Measurements from ENCODE around the gene ZNF567. TPM values are rescaled to one million over a fixed set of nuclear protein-coding genes. Genes with fewer than 3 reads are reported as not detected.
"Not testable (repeated sequence)": the region's sequence is repeated elsewhere in the genome, so short reads cannot be mapped to it uniquely, and the experiment has no call there.

ZNF567 gene
- total RNA-seq, 3 donors from 2014 or later, result 2.9 to 8.3 (median 3.8) TPM

DNA sequence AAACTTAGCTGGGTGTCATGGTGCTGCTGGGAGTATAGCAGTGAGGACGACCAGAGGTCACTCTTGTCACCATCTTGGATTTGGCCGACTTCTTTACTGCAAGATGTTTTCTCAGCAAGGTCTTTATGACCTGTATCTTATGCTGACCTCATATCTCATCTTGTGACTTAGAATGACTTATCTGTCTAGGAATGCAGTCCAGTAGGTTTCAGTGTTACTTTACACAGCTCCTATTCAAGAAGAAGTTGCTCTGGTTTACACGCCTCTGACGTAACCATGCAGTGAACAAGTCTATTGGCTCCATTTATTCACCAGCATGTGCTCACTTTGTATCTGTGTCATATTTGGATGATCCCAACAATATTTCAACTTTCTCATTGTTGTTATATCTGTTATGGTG, 58.5 kb downstream of the ZNF567 start:
- H3K36me3 ChIP-seq (ENCODE audit: low read depth), result peaks cover 6% of the 10 kb centered on the region
- DNase-seq (no peak), ATAC-seq (no peak)
- intact Hi-C loops (cut with DNase I, micrococcal nuclease), result no loop called here
- TF ChIP-seq CTCF (IDR thresholded peaks at IDR 0.05), result no peak
- H3K4me1 ChIP-seq (ENCODE audit: low read depth), result no peaks in the 10 kb centered on the region
- H3K9me3 ChIP-seq, result peaks cover 100% of the 10 kb centered on the region
- H3K4me3 ChIP-seq, result no peak overlapping the region

GRCh38 chr19:36747750-36748149, 60.3 kb downstream of the ZNF567 start:
- H3K36me3 ChIP-seq (ENCODE audit: low read depth), result peaks cover 6% of the 10 kb centered on the region

DNA sequence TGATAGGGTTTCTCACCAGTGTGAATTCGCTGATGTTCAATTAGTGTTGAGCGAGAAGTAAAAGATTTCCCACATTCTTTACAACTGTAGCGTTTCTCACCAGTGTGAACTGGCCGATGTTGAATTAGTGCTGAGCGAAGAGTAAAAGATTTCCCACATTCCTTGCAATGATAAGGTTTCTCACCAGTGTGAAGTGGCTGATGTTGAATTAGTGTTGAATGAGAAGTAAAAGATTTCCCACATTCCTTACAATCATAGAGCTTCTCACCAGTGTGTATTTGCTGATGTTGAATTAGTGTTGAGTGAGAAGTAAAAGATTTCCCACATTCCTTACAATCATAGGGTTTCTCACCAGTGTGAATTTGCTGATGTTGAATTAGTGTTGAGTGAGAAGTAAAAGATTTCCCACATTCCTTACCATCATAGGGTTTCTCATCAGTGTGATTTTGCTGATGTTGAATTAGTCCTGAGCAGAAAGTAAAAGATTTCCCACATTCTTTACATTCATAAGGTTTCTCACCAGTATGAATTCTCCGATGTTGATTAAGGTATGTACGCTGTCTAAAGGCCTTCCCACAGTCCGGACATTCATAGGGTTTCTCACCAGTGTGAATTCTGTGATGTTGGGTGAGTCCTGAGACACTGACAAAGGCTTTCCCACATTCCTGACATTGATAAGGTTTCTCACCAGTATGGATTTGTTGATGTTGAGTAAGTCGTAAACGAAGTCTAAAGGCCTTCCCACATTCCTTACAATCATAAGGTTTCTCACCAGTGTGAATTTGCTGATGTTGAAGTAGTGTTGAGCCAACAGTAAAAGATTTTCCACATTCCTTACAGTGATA, 61.2 kb downstream of the ZNF567 start:
- Histone ChIP-seq H3K4me3 (no peak overlapping the region), H3K9me3 (peaks cover 100% of the 10 kb centered on the region), H3K36me3 (ENCODE audit: low read depth) (peaks cover 6% of the 10 kb centered on the region), H3K4me1 (ENCODE audit: low read depth) (no peaks in the 10 kb centered on the region)
- TF ChIP-seq CTCF (IDR thresholded peaks at IDR 0.05), result no peak
- ATAC-seq (no peak), DNase-seq (no peak)
- intact Hi-C loops (cut with DNase I, micrococcal nuclease), result no loop called here

More at GRCh38 chr19:36747750-36748149, 60.3 kb downstream of the ZNF567 start:
- no peak for TF ChIP-seq CTCF (IDR thresholded peaks at IDR 0.05)
- ATAC-seq, result no peak
- Histone ChIP-seq H3K4me1 (ENCODE audit: low read depth) (no peaks in the 10 kb centered on the region), H3K4me3 (no peak overlapping the region), H3K9me3 (peaks cover 100% of the 10 kb centered on the region)
- intact Hi-C loops (cut with DNase I, micrococcal nuclease), result no loop called here
- DNase-seq, result no peak

- intact Hi-C loops (cut with DNase I, micrococcal nuclease); H3K4me1 ChIP-seq (ENCODE audit: low read depth); H3K4me3 ChIP-seq; H3K36me3 ChIP-seq (ENCODE audit: low read depth); ATAC-seq; DNase-seq: not testable (repeated sequence)
- peaks cover 100% of the 10 kb centered on the region for H3K9me3 ChIP-seq
Observed at GRCh38 chr19:36749613-36750012, 62.2 kb downstream of the ZNF567 start.

DNA sequence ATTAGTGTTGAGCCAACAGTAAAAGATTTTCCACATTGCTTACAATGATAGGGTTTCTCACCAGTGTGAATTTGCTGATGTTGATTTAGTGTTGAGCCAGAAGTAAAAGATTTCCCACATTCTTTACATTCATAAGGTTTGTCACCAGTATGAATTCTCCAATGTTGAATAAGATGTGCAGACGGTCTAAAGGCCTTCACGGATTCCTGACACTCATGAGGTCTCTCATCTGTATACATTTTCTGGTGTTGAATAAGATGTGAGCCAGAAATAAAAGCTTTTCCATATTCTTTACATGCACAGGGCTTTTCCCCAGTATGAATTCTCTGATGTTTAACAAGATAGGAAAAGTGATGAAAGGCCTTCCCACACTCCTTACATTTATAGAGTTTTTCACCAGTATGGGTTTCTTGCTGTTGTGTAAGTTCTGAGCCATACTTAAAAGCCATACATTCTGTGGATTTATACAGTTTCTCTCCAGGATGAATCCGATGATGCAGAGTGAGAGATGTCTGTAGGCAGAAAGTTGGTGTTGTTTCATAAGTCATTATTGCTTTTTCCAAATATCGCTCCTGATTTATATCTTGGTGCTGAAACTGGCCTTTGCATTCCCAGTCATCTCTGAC, 62.8 kb downstream of the ZNF567 start:
- DNase-seq (no peak), ATAC-seq (no peak)
- H3K9me3 ChIP-seq, result peaks cover 100% of the 10 kb centered on the region
- intact Hi-C loops (cut with DNase I, micrococcal nuclease), result no loop called here
- no peaks in the 10 kb centered on the region for H3K4me1 ChIP-seq (ENCODE audit: low read depth)
- H3K4me3 ChIP-seq, result no peak overlapping the region
- peaks cover 6% of the 10 kb centered on the region for H3K36me3 ChIP-seq (ENCODE audit: low read depth)
- no peak for TF ChIP-seq CTCF (IDR thresholded peaks at IDR 0.05)

Other genes with a start within 250 kb of the ZNF567 start
- gene ZNF566, start 198.1 kb upstream of the ZNF567 start, total RNA-seq, result 10 to 100 TPM in 1 of 3 donors, 1 to 10 TPM in 2; 4.3 to 14.8 (median 9.6) TPM
- gene ZNF260, start 159.3 kb upstream of the ZNF567 start, total RNA-seq, result 10 to 100 TPM in 1 of 3 donors, 1 to 10 TPM in 2; 6.9 to 11.0 (median 9.0) TPM
- 10 to 100 TPM in 1 of 3 donors, 1 to 10 TPM in 2; 6.5 to 13.8 (median 9.4) TPM for gene ZNF529, start 114.3 kb upstream of the ZNF567 start, total RNA-seq
- gene ZNF382, start 82.3 kb upstream of the ZNF567 start, total RNA-seq, result 10 to 100 TPM in 1 of 3 donors, 1 to 10 TPM in 1, under 1 TPM in 1; 0.78 to 15.4 (median 1.2) TPM
- 1 to 10 TPM; 3.3 to 8.4 (median 6.6) TPM for gene ZNF461, start 20.8 kb upstream of the ZNF567 start, total RNA-seq
- 1 to 10 TPM; 2.1 to 3.8 (median 2.9) TPM for gene ZNF850, start 85.2 kb downstream of the ZNF567 start, total RNA-seq
- gene ZNF790, start 150.8 kb downstream of the ZNF567 start, total RNA-seq, result 1 to 10 TPM; 3.4 to 8.8 (median 4.9) TPM
- gene ZNF345, start 163.3 kb downstream of the ZNF567 start, total RNA-seq, result 1 to 10 TPM; 3.4 to 7.8 (median 5.8) TPM
- gene ZNF829, start 228.7 kb downstream of the ZNF567 start, total RNA-seq, result 1 to 10 TPM in 2 of 3 donors, under 1 TPM in 1; 0.99 to 3.3 (median 1.4) TPM
- 10 to 100 TPM in 1 of 3 donors, 1 to 10 TPM in 2; 3.8 to 14.2 (median 4.3) TPM for gene ZNF568, start 228.7 kb downstream of the ZNF567 start, total RNA-seq

Data from mucosa of descending colon (tissue), 3 donors.